Tracheal epithelial cell (primary cell): ENCODE data around the gene OR2AG2. TPM values are rescaled to one million over a fixed set of nuclear protein-coding genes. Genes with fewer than 3 reads are reported as not detected.

Source experiments
- total RNA-seq: library from RNA; depleted of rRNA; stranded (reverse); fragments of >200 nt; gene quantifications from 2 replicates; pipeline ENCODE4 v1.2.1, GENCODE V29; 2014

OR2AG2 gene, protein sequence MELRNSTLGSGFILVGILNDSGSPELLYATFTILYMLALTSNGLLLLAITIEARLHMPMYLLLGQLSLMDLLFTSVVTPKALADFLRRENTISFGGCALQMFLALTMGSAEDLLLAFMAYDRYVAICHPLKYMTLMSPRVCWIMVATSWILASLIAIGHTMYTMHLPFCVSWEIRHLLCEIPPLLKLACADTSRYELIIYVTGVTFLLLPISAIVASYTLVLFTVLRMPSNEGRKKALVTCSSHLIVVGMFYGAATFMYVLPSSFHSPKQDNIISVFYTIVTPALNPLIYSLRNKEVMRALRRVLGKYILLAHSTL
- total RNA-seq: under 0.01 TPM in 2 replicates

DNA sequence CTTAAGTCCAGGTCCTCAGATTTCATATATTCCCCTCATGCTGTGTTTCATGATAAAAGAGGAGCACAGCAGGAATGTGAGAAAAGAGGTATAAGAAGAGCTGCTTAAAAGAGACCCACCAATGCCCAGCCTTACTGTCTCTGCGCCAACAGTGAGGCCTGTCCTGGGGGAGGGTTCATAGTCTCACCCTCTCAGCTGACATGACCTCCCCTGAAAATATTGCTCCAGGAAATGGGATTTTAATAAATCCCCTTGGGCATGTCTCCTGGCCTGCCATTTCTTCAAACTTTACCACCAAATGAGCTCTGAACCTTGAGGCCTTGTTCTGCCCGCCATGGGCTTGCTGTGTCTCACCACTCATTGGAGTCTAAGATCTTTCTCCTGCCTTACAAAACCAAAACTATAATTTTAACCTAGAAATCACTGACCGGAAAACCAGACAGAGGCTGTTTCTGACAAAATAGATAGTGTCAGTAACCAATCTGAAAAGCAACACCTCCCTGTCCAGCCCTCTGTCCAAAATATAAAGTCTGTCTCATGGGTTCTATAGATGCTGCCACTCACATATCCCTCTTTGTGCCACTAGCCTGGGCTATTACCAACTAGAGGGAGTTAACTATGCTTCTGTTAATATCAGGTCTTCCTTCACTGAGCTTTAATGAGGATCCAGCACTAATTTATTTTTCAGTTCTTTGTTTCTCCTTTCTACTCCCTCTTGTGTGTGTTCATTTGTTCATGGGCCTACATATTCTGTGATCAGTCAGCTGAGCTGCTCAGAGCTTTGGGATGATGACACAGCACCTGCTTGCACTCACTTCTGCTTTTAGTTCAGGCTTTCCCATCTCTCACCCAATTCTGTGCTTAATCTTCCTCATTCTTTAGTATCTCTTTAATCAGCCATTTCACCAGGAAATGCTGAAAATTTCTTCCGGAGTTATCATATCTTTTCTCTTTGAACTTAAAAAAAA lies at the start of gene OR2AG2:
TSS of gene OR2AG2 (minus strand) at position 51 of the 968 bp plus-strand sequence. CDS start 3,019 bp downstream, outside the sequence.

DNA sequence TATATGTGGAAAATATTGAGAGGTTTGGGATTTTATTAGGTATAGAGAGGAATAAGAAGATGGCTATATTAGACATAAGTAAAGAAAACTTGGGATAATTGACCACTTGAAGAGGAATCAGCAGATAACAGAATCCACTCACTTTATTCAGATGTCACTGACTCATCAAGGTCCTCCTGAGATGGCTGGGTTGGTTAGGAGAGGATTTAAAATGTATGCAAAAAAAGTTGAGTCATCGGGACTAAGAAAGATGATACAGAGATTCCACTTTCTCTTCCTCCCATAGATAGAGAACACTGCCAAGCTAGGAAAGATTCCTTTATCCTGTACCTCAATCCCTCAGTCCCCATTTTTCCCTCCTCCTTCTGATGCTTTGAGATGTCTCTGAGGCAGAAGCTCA lies 27.6 kb upstream of the OR2AG2 start, which contains the start of gene OR6A2:
TSS of gene OR6A2 (minus strand) at position 288 of the 400 bp plus-strand sequence. CDS start 3,981 bp downstream, outside the sequence.

DNA sequence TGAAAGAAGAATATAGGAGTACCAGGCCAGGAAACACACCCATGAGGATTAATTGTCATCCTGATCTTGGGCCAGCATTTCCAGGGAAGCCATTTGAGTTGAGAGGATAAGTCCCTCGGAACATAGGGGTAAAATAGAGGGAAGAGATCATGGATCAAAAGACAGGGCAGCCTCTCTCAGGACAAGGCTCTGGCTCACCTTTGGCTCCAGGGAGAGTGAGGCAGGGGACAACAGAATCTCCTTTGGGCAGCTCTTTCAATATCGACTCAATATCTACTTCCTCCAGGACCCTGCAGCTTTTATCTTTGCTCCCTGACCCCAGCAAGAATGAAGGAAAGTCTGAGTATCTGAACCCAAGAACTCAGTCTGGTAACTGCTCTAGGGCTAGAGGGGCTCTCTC lies 10.9 kb upstream of the OR2AG2 start, which contains the start of gene OR2AG1:
TSS of gene OR2AG1 (plus strand) at position 301 of the 400 bp plus-strand sequence. CDS start 2,018 bp downstream, outside the sequence.

Other genes starting within 250 kb of the OR2AG2 start
- gene RRP8, start 168.4 kb downstream of the OR2AG2 start, total RNA-seq: 12.3 and 14.1 TPM in 2 replicates
- 42.0 and 112 TPM in 2 replicates for gene ILK, start 168.2 kb downstream of the OR2AG2 start, total RNA-seq
- 21.5 and 48.0 TPM in 2 replicates for gene TAF10, start 159.8 kb downstream of the OR2AG2 start, total RNA-seq
- 58.4 and 82.2 TPM in 2 replicates for gene TPP1, start 152.6 kb downstream of the OR2AG2 start, total RNA-seq
- gene DCHS1, start 116.2 kb downstream of the OR2AG2 start, total RNA-seq: 0.21 and 0.24 TPM in 2 replicates
- gene MRPL17, start 88.6 kb downstream of the OR2AG2 start, total RNA-seq: 39.0 and 54.9 TPM in 2 replicates
- not detected in 2 replicates for gene OR2AG1, start 11.0 kb upstream of the OR2AG2 start, total RNA-seq
- under 0.01 TPM in 2 replicates for gene OR6A2, start 27.7 kb upstream of the OR2AG2 start, total RNA-seq
- not detected in 2 replicates for gene OR10A5, start 73.7 kb upstream of the OR2AG2 start, total RNA-seq
- gene OR10A2, start 91.1 kb upstream of the OR2AG2 start, total RNA-seq: under 0.01 TPM in 1 of 2 replicates, not detected in the other
- gene OR10A4, start 104.6 kb upstream of the OR2AG2 start, total RNA-seq: not detected in 2 replicates
- gene OR2D2, start 120.5 kb upstream of the OR2AG2 start, total RNA-seq: not detected in 2 replicates
- gene OR2D3, start 149.0 kb upstream of the OR2AG2 start, total RNA-seq: not detected in 2 replicates
- 3.8 and 4.3 TPM in 2 replicates for gene ZNF215, start 154.4 kb upstream of the OR2AG2 start, total RNA-seq
- 0.24 and 0.85 TPM in 2 replicates for gene ZNF214, start 248.4 kb upstream of the OR2AG2 start, total RNA-seq
- gene NLRP14, start 248.5 kb upstream of the OR2AG2 start, total RNA-seq: 0.24 TPM in 1 of 2 replicates, not detected in the other